Testis (tissue), 2 donors: Measurements from ENCODE around the gene FFAR4.

ENCODE experiments used
- CTCF ChIP-seq, 3 experiments: fragments of 450-650 bp in 2 of 3; fragments of 200-600 bp in 1 of 3; sonication (generic) in 1 of 3; IDR thresholded peaks; one replicate each; pipeline ENCODE4 v1.5.1; 2016 to 2019; ENCODE audit warnings: antibody characterized with exemption in 3 of 3, mild to moderate bottlenecking in 2 of 3, moderate library complexity in 1 of 3
- POLR2A ChIP-seq: fragments of 450-650 bp; IDR thresholded peaks from one replicate; pipeline ENCODE4 v1.6.1; 2017; ENCODE audit warnings: antibody characterized with exemption, mild to moderate bottlenecking, moderate library complexity

GRCh38 chr10:93565446-93565845, 1.0 kb upstream of the FFAR4 start:
- no peak for TF ChIP-seq CTCF (IDR thresholded peaks at IDR 0.05)
- no peak for TF ChIP-seq POLR2A
